ENCODE data around the gene PLCXD3.

Gene PLCXD3

DNA sequence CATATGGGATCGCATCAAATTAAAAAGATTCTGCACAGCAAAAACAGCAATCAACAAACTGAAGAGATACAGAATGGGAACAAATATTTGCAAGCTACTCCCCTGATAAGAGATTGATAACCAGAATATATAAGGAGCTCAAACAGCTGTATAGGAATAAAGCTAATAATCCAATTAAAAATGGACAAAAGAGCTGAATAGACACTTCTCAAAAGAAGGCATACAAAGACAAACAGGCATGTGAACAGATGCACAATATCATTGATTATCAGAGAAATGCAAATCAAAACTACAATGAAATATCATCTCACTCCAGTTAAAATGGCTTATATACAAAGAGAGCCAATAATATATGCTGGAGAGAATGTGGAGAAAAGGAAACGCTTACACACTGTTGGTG is 110.6 kb downstream of the PLCXD3 start:
- H3K27me3 ChIP-seq (ENCODE audit: insufficient read depth, low read length), result no peaks in the 10 kb centered on the region
- H2AK5ac ChIP-seq (ENCODE audit: low read length), result no peak overlapping the region
- no peak overlapping the region for H3K14ac ChIP-seq (ENCODE audit: low read length)
- H3K9ac ChIP-seq (ENCODE audit: low read length), result no peak overlapping the region
- no peak for DNase-seq
- H3K79me1 ChIP-seq (ENCODE audit: low read length), result no peaks in the 10 kb centered on the region
- no peak overlapping the region for H2BK5ac ChIP-seq (ENCODE audit: low read depth, low read length, poor library complexity)
- no peak overlapping the region for H4K12ac ChIP-seq (ENCODE audit: low read depth, low read length)
- H3K23ac ChIP-seq (ENCODE audit: low read length), result no peak overlapping the region
- H3K27ac ChIP-seq (ENCODE audit: low read depth, low read length), result no peak overlapping the region
- H3K4me1 ChIP-seq (ENCODE audit: control insufficient read depth in 1 of 2, insufficient read depth in 2 of 2, low read length in 2 of 2), result no peaks in the 10 kb centered on the region
- H3K18ac ChIP-seq (ENCODE audit: low read length), result no peak overlapping the region
- no peaks in the 10 kb centered on the region for H3K79me2 ChIP-seq (ENCODE audit: control insufficient read depth, insufficient read depth, low read length, poor library complexity)
- H2BK120ac ChIP-seq (ENCODE audit: insufficient read depth, low read length, poor library complexity), result no peak overlapping the region
- no peaks in the 10 kb centered on the region for H3K36me3 ChIP-seq (ENCODE audit: control insufficient read depth in 1 of 2, insufficient read depth in 2 of 2, low read length in 2 of 2)
- H2AFZ ChIP-seq (ENCODE audit: insufficient read depth, low read length, poor library complexity), result no peak overlapping the region
- no peak overlapping the region for H4K8ac ChIP-seq (ENCODE audit: low read depth, low read length)
- H3K9me3 ChIP-seq (ENCODE audit: insufficient read depth, low read depth, low read length), result peaks cover 2% of the 10 kb centered on the region
- no peak overlapping the region for H2BK12ac ChIP-seq (ENCODE audit: low read length)
- no peak overlapping the region for H3K4me3 ChIP-seq (ENCODE audit: low read depth, low read length)
- H4K91ac ChIP-seq (ENCODE audit: low read depth, low read length), result no peak overlapping the region
- no peak overlapping the region for H3K4ac ChIP-seq (ENCODE audit: low read depth, low read length)
- WGBS (ENCODE audit: extremely low coverage, insufficient coverage, insufficient read length), result no CpG with 5 or more reads among the region's 2 CpGs
- no peak overlapping the region for H3K4me2 ChIP-seq (ENCODE audit: low read length)

DNA sequence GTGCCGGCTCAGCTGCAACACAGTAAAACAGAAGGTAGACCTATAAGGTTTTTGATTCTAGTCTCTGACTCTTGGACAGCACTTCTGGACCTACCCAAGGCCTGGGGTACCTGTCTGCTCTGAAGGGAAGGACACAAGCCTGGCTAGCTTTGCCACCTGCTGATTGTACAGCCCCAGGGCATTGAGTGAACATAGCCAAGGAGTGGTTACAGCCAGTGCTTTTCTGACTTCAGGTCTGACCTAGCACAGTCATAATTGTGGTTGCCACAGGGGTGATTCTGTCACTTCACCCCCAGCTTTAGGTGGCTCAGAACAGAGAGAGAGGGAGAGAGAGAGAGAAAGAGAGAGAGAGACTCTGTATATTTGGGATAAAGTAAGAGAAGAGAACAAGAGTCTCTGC is 118.4 kb downstream of the PLCXD3 start:
- H3K18ac ChIP-seq (ENCODE audit: low read length), result no peak overlapping the region
- no CpG with 5 or more reads among the region's 1 CpG for WGBS (ENCODE audit: extremely low coverage, insufficient coverage, insufficient read length)
- no peak for DNase-seq
- H3K14ac ChIP-seq (ENCODE audit: low read length), result no peak overlapping the region
- no peaks in the 10 kb centered on the region for H3K79me2 ChIP-seq (ENCODE audit: control insufficient read depth, insufficient read depth, low read length, poor library complexity)
- no peak overlapping the region for H3K4ac ChIP-seq (ENCODE audit: low read depth, low read length)
- H4K91ac ChIP-seq (ENCODE audit: low read depth, low read length), result no peak overlapping the region
- no peak overlapping the region for H2BK5ac ChIP-seq (ENCODE audit: low read depth, low read length, poor library complexity)
- no peak overlapping the region for H4K12ac ChIP-seq (ENCODE audit: low read depth, low read length)
- H3K27ac ChIP-seq (ENCODE audit: low read depth, low read length), result no peak overlapping the region
- H3K23ac ChIP-seq (ENCODE audit: low read length), result no peak overlapping the region
- no peaks in the 10 kb centered on the region for H3K27me3 ChIP-seq (ENCODE audit: insufficient read depth, low read length)
- H2AK5ac ChIP-seq (ENCODE audit: low read length), result no peak overlapping the region
- no peaks in the 10 kb centered on the region for H3K36me3 ChIP-seq (ENCODE audit: control insufficient read depth in 1 of 2, insufficient read depth in 2 of 2, low read length in 2 of 2)
- H3K4me3 ChIP-seq (ENCODE audit: low read depth, low read length), result no peak overlapping the region
- no peak overlapping the region for H3K9ac ChIP-seq (ENCODE audit: low read length)
- H2BK120ac ChIP-seq (ENCODE audit: insufficient read depth, low read length, poor library complexity), result no peak overlapping the region
- no peak overlapping the region for H3K4me2 ChIP-seq (ENCODE audit: low read length)
- no peak overlapping the region for H4K8ac ChIP-seq (ENCODE audit: low read depth, low read length)
- H3K4me1 ChIP-seq (ENCODE audit: control insufficient read depth in 1 of 2, insufficient read depth in 2 of 2, low read length in 2 of 2), result no peaks in the 10 kb centered on the region
- H3K9me3 ChIP-seq (ENCODE audit: insufficient read depth, low read depth, low read length), result peaks cover 2% of the 10 kb centered on the region
- H2AFZ ChIP-seq (ENCODE audit: insufficient read depth, low read length, poor library complexity), result no peak overlapping the region
- H2BK12ac ChIP-seq (ENCODE audit: low read length), result no peak overlapping the region
- H3K79me1 ChIP-seq (ENCODE audit: low read length), result no peaks in the 10 kb centered on the region

DNA sequence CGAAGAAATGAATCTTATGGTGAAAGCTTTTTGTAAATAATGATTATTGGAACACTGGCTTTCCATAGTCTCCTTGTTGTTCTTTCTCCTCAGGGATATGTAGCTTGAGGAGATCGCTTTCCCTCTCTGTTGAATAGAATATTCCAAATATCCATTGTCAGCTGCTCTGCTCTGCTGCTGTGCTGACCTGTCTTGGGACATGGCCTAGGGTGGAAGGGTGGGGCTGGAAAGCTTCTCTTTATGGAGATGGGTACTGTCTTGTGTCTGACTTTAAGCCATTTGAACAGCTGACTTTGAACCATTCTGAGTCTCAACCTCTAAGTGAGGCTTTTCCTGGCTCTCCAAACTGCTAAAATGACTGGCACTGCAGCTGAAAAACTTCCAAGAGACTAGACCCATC is 135.8 kb downstream of the PLCXD3 start:
- Histone ChIP-seq H3K4me2 (ENCODE audit: low read length) (no peak overlapping the region), H3K27me3 (ENCODE audit: insufficient read depth, low read length) (no peaks in the 10 kb centered on the region), H3K27ac (ENCODE audit: low read depth, low read length) (no peak overlapping the region), H2BK12ac (ENCODE audit: low read length) (no peak overlapping the region), H3K4ac (ENCODE audit: low read depth, low read length) (no peak overlapping the region), H3K36me3 (ENCODE audit: control insufficient read depth in 1 of 2, insufficient read depth in 2 of 2, low read length in 2 of 2) (no peaks in the 10 kb centered on the region), H3K14ac (ENCODE audit: low read length) (no peak overlapping the region), H3K18ac (ENCODE audit: low read length) (no peak overlapping the region), H3K79me2 (ENCODE audit: control insufficient read depth, insufficient read depth, low read length, poor library complexity) (no peaks in the 10 kb centered on the region), H2BK120ac (ENCODE audit: insufficient read depth, low read length, poor library complexity) (no peak overlapping the region), H3K9me3 (ENCODE audit: insufficient read depth, low read depth, low read length) (no peaks in the 10 kb centered on the region), H2AFZ (ENCODE audit: insufficient read depth, low read length, poor library complexity) (no peak overlapping the region), H3K23ac (ENCODE audit: low read length) (no peak overlapping the region), H3K4me1 (ENCODE audit: control insufficient read depth in 1 of 2, insufficient read depth in 2 of 2, low read length in 2 of 2) (no peaks in the 10 kb centered on the region), H3K9ac (ENCODE audit: low read length) (no peak overlapping the region), H4K8ac (ENCODE audit: low read depth, low read length) (no peak overlapping the region), H4K12ac (ENCODE audit: low read depth, low read length) (no peak overlapping the region), H2BK5ac (ENCODE audit: low read depth, low read length, poor library complexity) (no peak overlapping the region), H4K91ac (ENCODE audit: low read depth, low read length) (no peak overlapping the region), H2AK5ac (ENCODE audit: low read length) (no peak overlapping the region), H3K4me3 (ENCODE audit: low read depth, low read length) (no peak overlapping the region), H3K79me1 (ENCODE audit: low read length) (no peaks in the 10 kb centered on the region)
- DNase-seq, result no peak
- no CpG with 5 or more reads among the region's 2 CpGs for WGBS (ENCODE audit: extremely low coverage, insufficient coverage, insufficient read length)

DNA sequence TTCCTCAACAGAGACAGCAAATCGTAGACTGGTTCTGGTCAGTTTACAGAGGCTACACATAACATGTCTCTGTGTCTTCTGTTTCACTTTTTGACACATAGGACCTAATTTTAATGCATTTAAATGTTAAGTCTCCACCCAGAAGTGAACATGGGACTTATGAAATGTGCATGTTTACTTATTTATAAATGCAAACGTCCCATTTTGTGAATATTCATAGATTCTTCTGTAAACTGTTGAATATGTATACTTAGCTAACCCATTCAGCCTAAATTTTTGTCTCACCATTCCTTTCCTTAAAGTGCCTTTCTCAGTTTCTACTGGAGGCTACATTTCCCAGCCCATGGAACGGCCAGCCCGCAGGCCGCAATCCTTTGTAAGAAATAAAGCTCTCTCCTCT is 137.2 kb downstream of the PLCXD3 start:
- Histone ChIP-seq H2AK5ac (ENCODE audit: low read length) (no peak overlapping the region), H3K23ac (ENCODE audit: low read length) (no peak overlapping the region), H2BK12ac (ENCODE audit: low read length) (no peak overlapping the region), H3K4ac (ENCODE audit: low read depth, low read length) (no peak overlapping the region), H3K4me3 (ENCODE audit: low read depth, low read length) (no peak overlapping the region), H3K36me3 (ENCODE audit: control insufficient read depth in 1 of 2, insufficient read depth in 2 of 2, low read length in 2 of 2) (no peaks in the 10 kb centered on the region), H2AFZ (ENCODE audit: insufficient read depth, low read length, poor library complexity) (no peak overlapping the region), H2BK5ac (ENCODE audit: low read depth, low read length, poor library complexity) (no peak overlapping the region), H4K12ac (ENCODE audit: low read depth, low read length) (no peak overlapping the region), H3K79me2 (ENCODE audit: control insufficient read depth, insufficient read depth, low read length, poor library complexity) (no peaks in the 10 kb centered on the region), H3K9me3 (ENCODE audit: insufficient read depth, low read depth, low read length) (no peaks in the 10 kb centered on the region), H4K91ac (ENCODE audit: low read depth, low read length) (no peak overlapping the region), H2BK120ac (ENCODE audit: insufficient read depth, low read length, poor library complexity) (no peak overlapping the region), H4K8ac (ENCODE audit: low read depth, low read length) (no peak overlapping the region), H3K27me3 (ENCODE audit: insufficient read depth, low read length) (no peaks in the 10 kb centered on the region), H3K79me1 (ENCODE audit: low read length) (no peaks in the 10 kb centered on the region), H3K18ac (ENCODE audit: low read length) (no peak overlapping the region), H3K9ac (ENCODE audit: low read length) (no peak overlapping the region), H3K4me2 (ENCODE audit: low read length) (no peak overlapping the region), H3K4me1 (ENCODE audit: control insufficient read depth in 1 of 2, insufficient read depth in 2 of 2, low read length in 2 of 2) (no peaks in the 10 kb centered on the region), H3K14ac (ENCODE audit: low read length) (no peak overlapping the region), H3K27ac (ENCODE audit: low read depth, low read length) (no peak overlapping the region)
- WGBS (ENCODE audit: extremely low coverage, insufficient coverage, insufficient read length), result no CpG with 5 or more reads among the region's 5 CpGs
- no peak for DNase-seq

Measured in trophoblast cell (in vitro differentiated cells and primary cell).